B cell (primary cell): Measurements from ENCODE around the gene TRA2A. TPM values are rescaled to one million over a fixed set of nuclear protein-coding genes. Genes with fewer than 3 reads are reported as not detected.
A peak's percentile ranks its signal among the peaks of the same experiment; 100 is the strongest.

Experiments
- ATAC-seq: fragments of 200-7000 bp; cut with Tn5 transposase; one replicate; pipeline ENCODE4 v1.10.0; 2021; ENCODE audit warnings: low read depth, mild to moderate bottlenecking, moderate number of reproducible peaks, moderate library complexity
- CTCF ChIA-PET: fragments of 350-600 bp; sonication (Branson Sonifier 250); formaldehyde crosslinking; loops from one replicate; lab custom pipeline; 2021; ENCODE audit warnings: antibody characterized with exemption, inconsistent platforms; lab: Charles Lee
- POLR2A ChIA-PET: fragments of 350-600 bp; sonication (Branson Sonifier 250); formaldehyde crosslinking; loops from one replicate; lab custom pipeline; 2021; ENCODE audit warnings: antibody characterized with exemption; lab: Charles Lee
- DNase-seq: peaks from one replicate; pipeline ENCODE4 v3.0.0; 2013
- H2AFZ ChIP-seq: 2 replicates; pipeline ENCODE4 v1.6.1; 2012; ENCODE audit warnings: mild to moderate bottlenecking, low read depth, low read length; ENCODE audit not compliant: insufficient read depth, poor library complexity, severe bottlenecking
- H3K27ac ChIP-seq, 2 donors: 1 replicate in 1 of 2; 2 replicates in 1 of 2; pipeline ENCODE4 v1.5.1; 2012 to 2013; ENCODE audit warnings: low read length in 2 of 2, mild to moderate bottlenecking in 2 of 2, moderate library complexity in 1 of 2
- H3K27me3 ChIP-seq, 4 experiments: fragments of 200-600 bp in 1 of 4; sonication (generic) in 1 of 4; replicated peaks in 1 of 4; 1 replicate in 2 of 4; 2 replicates in 2 of 4; pipeline versions ENCODE4 v1.6.1 to v1.7.0; 2013 to 2016; ENCODE audit warnings: low read length in 3 of 4, mild to moderate bottlenecking in 2 of 4, mixed read lengths in 1 of 4, moderate library complexity in 1 of 4; ENCODE audit not compliant: insufficient read depth in 4 of 4, control insufficient read depth in 3 of 4; ENCODE audit errors: control extremely low read depth in 1 of 4
- H3K36me3 ChIP-seq, 2 experiments: replicated peaks in 1 of 2; 1 replicate in 1 of 2; 2 replicates in 1 of 2; pipeline versions ENCODE4 v1.6.1 to v1.7.1; 2013; ENCODE audit warnings: low read length in 1 of 2; ENCODE audit not compliant: insufficient read depth in 2 of 2, control insufficient read depth in 1 of 2; ENCODE audit errors: control extremely low read depth in 1 of 2, extremely low read depth in 1 of 2
- H3K4me1 ChIP-seq, 2 donors: fragments of 200-600 bp in 1 of 2; sonication (generic) in 1 of 2; 1 replicate in 1 of 2; 2 replicates in 1 of 2; pipeline versions ENCODE4 v1.5.1 to v1.6.1; 2013 to 2017; ENCODE audit warnings: low read length in 2 of 2; ENCODE audit not compliant: control insufficient read depth in 2 of 2, insufficient read depth in 2 of 2
- H3K4me2 ChIP-seq: replicated peaks from 2 replicates; pipeline ENCODE3; 2012; ENCODE audit warnings: mild to moderate bottlenecking, low read depth, low read length; ENCODE audit not compliant: poor library complexity, severe bottlenecking
- H3K4me3 ChIP-seq, 5 experiments: fragments of 200-600 bp in 1 of 5; sonication (generic) in 1 of 5; 1 replicate in 3 of 5; 2 replicates in 2 of 5; pipeline versions ENCODE4 v1.5.1 to v1.7.0; 2011 to 2016; ENCODE audit warnings: low read length in 4 of 5, mild to moderate bottlenecking in 4 of 5, low read depth in 2 of 5, control low read depth in 1 of 5, moderate library complexity in 1 of 5; ENCODE audit not compliant: insufficient read depth in 1 of 5; ENCODE audit errors: control extremely low read depth in 1 of 5, extremely low read depth in 1 of 5
- H3K79me2 ChIP-seq: fragments of 200-600 bp; sonication (generic); one replicate; pipeline ENCODE4 v1.6.0; 2016; ENCODE audit warnings: low read length; ENCODE audit not compliant: control insufficient read depth, insufficient read depth
- H3K9ac ChIP-seq: fragments of 200-600 bp; sonication (generic); 2 replicates; pipeline ENCODE4 v1.6.1; 2017; ENCODE audit warnings: mild to moderate bottlenecking, low read length, moderate library complexity
- H3K9me3 ChIP-seq, 3 donors: one replicate each; pipeline versions ENCODE4 v1.6.1 to v1.7.1; 2013; ENCODE audit warnings: low read length in 2 of 3; ENCODE audit not compliant: control insufficient read depth in 2 of 3, insufficient read depth in 1 of 3; ENCODE audit errors: control extremely low read depth in 1 of 3
- H4K20me1 ChIP-seq: 2 replicates; pipeline ENCODE4 v1.6.0; 2012; ENCODE audit warnings: mild to moderate bottlenecking, low read length; ENCODE audit not compliant: insufficient read depth, control insufficient read depth, poor library complexity, severe bottlenecking
- H3K27ac Mint-ChIP-seq: one replicate; pipeline ENCODE4 v1.8.0; 2021; ENCODE audit warnings: mixed read lengths
- H3K27me3 Mint-ChIP-seq: one replicate; pipeline ENCODE4 v1.8.0; 2021; ENCODE audit warnings: mixed read lengths
- H3K4me1 Mint-ChIP-seq: one replicate; pipeline ENCODE4 v1.8.0; 2021; ENCODE audit warnings: mixed read lengths
- H3K4me3 Mint-ChIP-seq: one replicate; pipeline ENCODE4 v1.8.0; 2021; ENCODE audit warnings: mixed read lengths
- H3K9me3 Mint-ChIP-seq: one replicate; pipeline ENCODE4 v1.8.0; 2022; ENCODE audit warnings: mixed read lengths; ENCODE audit not compliant: insufficient read depth
- EZH2 ChIP-seq: IDR thresholded peaks from 2 replicates; pipeline ENCODE4 v1.6.1; 2012; ENCODE audit warnings: borderline replicate concordance, low read depth, mild to moderate bottlenecking, moderate library complexity, low read length; ENCODE audit not compliant: insufficient read depth, poor library complexity, severe bottlenecking
- WGBS: methylation state at CpG from one replicate; pipeline ENCODE4 v1.1.5; 2013; ENCODE audit warnings: missing lambda C conversion rate; ENCODE audit not compliant: insufficient coverage; 5-methylcytosine and 5-hydroxymethylcytosine counted together
- intact Hi-C: fragments of 100-400 bp; cut with micrococcal nuclease; formaldehyde crosslinking; loops from one replicate; pipeline ENCODE4 v1.10.0; 2022
- polyA plus RNA-seq: library from polyadenylated mRNA; depleted of rRNA; stranded (reverse); fragments of >200 nt; gene quantifications from 2 replicates; pipeline ENCODE4 v1.2.3, GENCODE V29; 2012
- total RNA-seq, 2 donors: library from RNA; stranded (reverse); fragments of 120-200 nt in 1 of 2; gene quantifications; 1 replicate in 1 of 2; 2 replicates in 1 of 2; pipeline versions ENCODE4 v1.2.3 to v1.2.4, GENCODE V29; 2013 to 2022
- TF ChIP-seq, protein P1 (sequence below): fragments of 200-600 bp; IDR thresholded peaks from one replicate; pipeline ENCODE4 v1.8.0; 2022; ENCODE audit warnings: antibody characterized with exemption, mild to moderate bottlenecking

Gene TRA2A
- total and polyA plus RNA-seq, 2 donors (not counting 1 experiment from before 2014, with no cell fraction given), result 107 to 173 TPM

DNA sequence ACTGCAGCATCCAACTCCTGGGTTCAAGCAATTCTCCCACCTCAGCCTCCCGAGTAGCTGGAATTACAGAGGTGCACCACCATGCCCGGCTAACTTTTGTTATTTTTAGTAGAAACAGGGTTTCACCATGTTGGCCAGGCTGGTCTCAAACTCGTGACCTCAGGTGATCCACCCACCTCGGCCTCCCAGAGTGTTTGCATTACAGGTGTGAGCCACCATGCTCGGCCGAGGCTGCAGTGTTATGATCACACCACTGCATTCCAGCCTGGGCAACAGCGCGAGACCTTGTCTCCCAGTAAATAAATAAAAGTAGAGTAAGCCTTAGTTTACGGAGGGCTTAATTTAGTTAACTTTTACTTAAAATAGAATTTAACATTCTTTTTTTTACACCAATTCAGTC lies 37.8 kb downstream of the TRA2A start:
- no peak overlapping the region for H3K27ac ChIP-seq
- CTCF ChIA-PET, result no interaction called here
- H3K9me3 ChIP-seq, result peaks cover 0 to 6% (median 0%) of the 10 kb centered on the region in 3 donors
- no peaks in the 10 kb centered on the region for H4K20me1 ChIP-seq
- 79% methylated on average over 4 of the region's 9 CpGs for WGBS
- Mint-ChIP-seq H3K9me3 (no peaks in the 10 kb centered on the region), H3K4me3 (no peak overlapping the region), H3K4me1 (peaks cover 8% of the 10 kb centered on the region), H3K27me3 (no peaks in the 10 kb centered on the region), H3K27ac (no peak overlapping the region)
- H3K4me2 ChIP-seq, result no peak overlapping the region
- peaks cover 6% of the 10 kb centered on the region for H3K79me2 ChIP-seq
- H2AFZ ChIP-seq, result no peak overlapping the region
- no peaks in the 10 kb centered on the region for H3K27me3 ChIP-seq
- H3K9ac ChIP-seq, result no peak overlapping the region
- POLR2A ChIA-PET, result no interaction called here
- ATAC-seq (no peak), DNase-seq (no peak)
- peaks cover 0 to 4% of the 10 kb centered on the region in 2 experiments for H3K36me3 ChIP-seq
- H3K4me3 ChIP-seq, result no peak overlapping the region
- H3K4me1 ChIP-seq, result peaks cover 5 to 11% of the 10 kb centered on the region in 2 donors
- TF ChIP-seq, protein P1, sequence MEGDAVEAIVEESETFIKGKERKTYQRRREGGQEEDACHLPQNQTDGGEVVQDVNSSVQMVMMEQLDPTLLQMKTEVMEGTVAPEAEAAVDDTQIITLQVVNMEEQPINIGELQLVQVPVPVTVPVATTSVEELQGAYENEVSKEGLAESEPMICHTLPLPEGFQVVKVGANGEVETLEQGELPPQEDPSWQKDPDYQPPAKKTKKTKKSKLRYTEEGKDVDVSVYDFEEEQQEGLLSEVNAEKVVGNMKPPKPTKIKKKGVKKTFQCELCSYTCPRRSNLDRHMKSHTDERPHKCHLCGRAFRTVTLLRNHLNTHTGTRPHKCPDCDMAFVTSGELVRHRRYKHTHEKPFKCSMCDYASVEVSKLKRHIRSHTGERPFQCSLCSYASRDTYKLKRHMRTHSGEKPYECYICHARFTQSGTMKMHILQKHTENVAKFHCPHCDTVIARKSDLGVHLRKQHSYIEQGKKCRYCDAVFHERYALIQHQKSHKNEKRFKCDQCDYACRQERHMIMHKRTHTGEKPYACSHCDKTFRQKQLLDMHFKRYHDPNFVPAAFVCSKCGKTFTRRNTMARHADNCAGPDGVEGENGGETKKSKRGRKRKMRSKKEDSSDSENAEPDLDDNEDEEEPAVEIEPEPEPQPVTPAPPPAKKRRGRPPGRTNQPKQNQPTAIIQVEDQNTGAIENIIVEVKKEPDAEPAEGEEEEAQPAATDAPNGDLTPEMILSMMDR, result no peak
- TF ChIP-seq EZH2, result no peak
- intact Hi-C loops, result no loop called here

DNA sequence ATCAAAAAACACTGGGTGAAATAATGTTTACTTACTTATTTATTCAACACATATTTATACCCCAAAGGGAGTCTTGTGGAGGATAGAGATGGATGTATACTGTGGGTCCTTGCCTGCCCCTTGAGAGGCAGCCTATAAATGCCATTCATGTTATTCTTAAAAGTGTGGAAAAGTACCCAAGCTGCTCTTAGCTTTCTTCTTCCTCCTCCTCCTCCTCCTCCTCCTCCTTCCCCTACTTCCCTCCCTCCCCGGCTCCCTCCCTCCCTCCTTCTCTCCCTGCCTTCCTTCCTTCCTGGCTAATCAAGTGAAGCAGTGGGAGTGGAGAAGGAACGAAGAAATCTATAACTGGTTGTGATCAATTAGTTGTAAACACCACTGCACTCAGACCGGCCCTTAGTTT lies 40.3 kb downstream of the TRA2A start:
- no peaks in the 10 kb centered on the region for H3K36me3 ChIP-seq
- Mint-ChIP-seq H3K27me3 (no peaks in the 10 kb centered on the region), H3K27ac (no peak overlapping the region), H3K4me1 (peaks cover 8% of the 10 kb centered on the region), H3K4me3 (peak overlapping the region; percentile 88), H3K9me3 (no peaks in the 10 kb centered on the region)
- no peak overlapping the region for H3K27ac ChIP-seq
- no peak for DNase-seq
- POLR2A ChIA-PET, result interaction anchor here (0.7 kb wide), 1 partner anchor 18 kb away, joined by 3 read pairs; no protein-coding TSS in a partner anchor
- peak overlapping the region; percentile 76 for H3K4me2 ChIP-seq
- H2AFZ ChIP-seq, result no peak overlapping the region
- CTCF ChIA-PET, result interaction anchor here (0.8 to 2.1 kb wide), 2 partner anchors 17 to 134 kb away, joined by 4 read pairs; no protein-coding TSS in a partner anchor
- peaks cover 0 to 6% (median 0%) of the 10 kb centered on the region in 3 donors for H3K9me3 ChIP-seq
- H4K20me1 ChIP-seq, result no peaks in the 10 kb centered on the region
- WGBS, result no CpG with 5 or more reads among the region's 3 CpGs
- TF ChIP-seq, protein P1, result no peak
- TF ChIP-seq EZH2, result no peak
- H3K79me2 ChIP-seq, result peaks cover 6% of the 10 kb centered on the region
- peaks cover 5 to 11% of the 10 kb centered on the region in 2 donors for H3K4me1 ChIP-seq
- H3K4me3 ChIP-seq, result no peak overlapping the region
- ATAC-seq, result no peak
- intact Hi-C loops, result loop anchor here (2.0 kb wide), 1 partner anchor 17 kb away; no protein-coding TSS in a partner anchor
- H3K9ac ChIP-seq, result no peak overlapping the region
- no peaks in the 10 kb centered on the region for H3K27me3 ChIP-seq
